HEK293 (cell line): ENCODE measurements around the gene RSPH9.

Source experiments
- CTCF ChIA-PET: fragments of 350-600 bp; formaldehyde crosslinking; extraction: SDS; loops from one replicate; lab custom pipeline; 2021; ENCODE audit warnings: antibody characterized with exemption; lab: Yijun Ruan, JAX
- POLR2A ChIA-PET: fragments of 300-600 bp; formaldehyde crosslinking; extraction: SDS; loops from one replicate; lab custom pipeline; 2020; ENCODE audit warnings: antibody characterized with exemption, inconsistent platforms; lab: Yijun Ruan, JAX
- H3K27ac ChIP-seq: fragments of 200-500 bp; sonication (Bioruptor generic); 2 replicates; pipeline ENCODE4 v1.5.1; 2014; ENCODE audit warnings: low read depth, low read length, control low read depth, inconsistent platforms; ENCODE audit errors: extremely low read depth
- H3K36me3 ChIP-seq, 2 experiments: fragments of 200-500 bp in 1 of 2; sonication (Bioruptor generic) in 1 of 2; 1 replicate in 1 of 2; 2 replicates in 1 of 2; pipeline ENCODE4 v1.5.1; 2014 to 2017; ENCODE audit warnings: inconsistent platforms in 2 of 2, low read length in 2 of 2; ENCODE audit not compliant: control insufficient read depth in 2 of 2, insufficient read depth in 1 of 2
- H3K4me1 ChIP-seq: fragments of 200-500 bp; sonication (Bioruptor generic); 2 replicates; pipeline ENCODE4 v1.5.1; 2014; ENCODE audit warnings: mild to moderate bottlenecking, low read length, inconsistent platforms; ENCODE audit not compliant: control insufficient read depth, insufficient read depth
- H3K4me3 ChIP-seq: 2 replicates; pipeline ENCODE4 v1.5.1; 2011; ENCODE audit warnings: low read depth, mild to moderate bottlenecking, control low read depth, low read length, moderate library complexity
- H3K9me3 ChIP-seq: fragments of 200-500 bp; sonication (Bioruptor generic); 2 replicates; pipeline ENCODE4 v1.5.1; 2014; ENCODE audit warnings: low read depth, low read length, inconsistent platforms; ENCODE audit not compliant: control insufficient read depth, insufficient read depth
- EGR2 ChIP-seq: fragments of 450-650 bp; formaldehyde crosslinking; IDR thresholded peaks from 2 replicates; pipeline ENCODE4 v1.5.1; 2016; ENCODE audit warnings: low read depth, missing biosample characterization, missing genetic modification characterization
- GLIS1 ChIP-seq: fragments of 450-650 bp; formaldehyde crosslinking; IDR thresholded peaks from 2 replicates; pipeline ENCODE4 v1.5.1; 2016; ENCODE audit warnings: missing biosample characterization, missing genetic modification characterization
- GLIS2 ChIP-seq: fragments of 450-650 bp; formaldehyde crosslinking; IDR thresholded peaks from 2 replicates; pipeline ENCODE4 v1.5.1; 2016; ENCODE audit warnings: missing biosample characterization, missing genetic modification characterization
- KLF1 ChIP-seq: fragments of 450-650 bp; formaldehyde crosslinking; IDR thresholded peaks from 2 replicates; pipeline ENCODE4 v1.5.1; 2016; ENCODE audit warnings: missing biosample characterization, missing genetic modification characterization
- OVOL3 ChIP-seq: fragments of 450-650 bp; formaldehyde crosslinking; IDR thresholded peaks from 2 replicates; pipeline ENCODE4 v1.5.1; 2016; ENCODE audit warnings: missing biosample characterization, missing genetic modification characterization
- YY2 ChIP-seq: fragments of 450-650 bp; formaldehyde crosslinking; IDR thresholded peaks from 2 replicates; pipeline ENCODE4 v1.5.1; 2016; ENCODE audit warnings: missing biosample characterization, missing genetic modification characterization
- ZBTB17 ChIP-seq: fragments of 450-650 bp; formaldehyde crosslinking; IDR thresholded peaks from 2 replicates; pipeline ENCODE4 v1.5.1; 2016; ENCODE audit warnings: missing biosample characterization, missing genetic modification characterization
- ZBTB20 ChIP-seq: fragments of 450-650 bp; formaldehyde crosslinking; IDR thresholded peaks from 2 replicates; pipeline ENCODE4 v1.5.1; 2016; ENCODE audit warnings: missing biosample characterization, missing genetic modification characterization
- ZFHX2 ChIP-seq: fragments of 450-650 bp; formaldehyde crosslinking; conservative IDR thresholded peaks from 2 replicates; pipeline ENCODE4 v1.5.1; 2016; ENCODE audit warnings: missing biosample characterization, missing genetic modification characterization
- ZIC2 ChIP-seq: fragments of 450-650 bp; formaldehyde crosslinking; IDR thresholded peaks from 2 replicates; pipeline ENCODE4 v1.5.1; 2016; ENCODE audit warnings: missing biosample characterization, missing genetic modification characterization
- ZNF112 ChIP-seq: fragments of 450-650 bp; formaldehyde crosslinking; IDR thresholded peaks from 2 replicates; pipeline ENCODE4 v1.5.0; 2017; ENCODE audit warnings: missing biosample characterization, missing genetic modification characterization
- ZNF302 ChIP-seq: fragments of 450-650 bp; formaldehyde crosslinking; IDR thresholded peaks from 2 replicates; pipeline ENCODE4 v1.5.1; 2016; ENCODE audit warnings: missing biosample characterization, missing genetic modification characterization, low read depth
- ZNF473 ChIP-seq: fragments of 450-650 bp; formaldehyde crosslinking; IDR thresholded peaks from 2 replicates; pipeline ENCODE4 v1.5.1; 2017; ENCODE audit warnings: missing biosample characterization, missing genetic modification characterization
- ZNF530 ChIP-seq: fragments of 450-650 bp; formaldehyde crosslinking; IDR thresholded peaks from 2 replicates; pipeline ENCODE4 v1.5.1; 2016; ENCODE audit warnings: low read depth, missing biosample characterization, missing genetic modification characterization
- ZNF621 ChIP-seq: fragments of 450-650 bp; formaldehyde crosslinking; IDR thresholded peaks from 2 replicates; pipeline ENCODE4 v1.5.1; 2017; ENCODE audit warnings: missing biosample characterization, missing genetic modification characterization
- ZNF654 ChIP-seq: fragments of 450-650 bp; formaldehyde crosslinking; IDR thresholded peaks from 2 replicates; pipeline ENCODE4 v1.5.1; 2016; ENCODE audit warnings: low read depth, missing biosample characterization, missing genetic modification characterization
- ZSCAN16 ChIP-seq: fragments of 450-650 bp; formaldehyde crosslinking; IDR thresholded peaks from 2 replicates; pipeline ENCODE4 v1.5.1; 2016; ENCODE audit warnings: missing biosample characterization, missing genetic modification characterization
- TF ChIP-seq, protein P1 (sequence below): fragments of 450-650 bp; formaldehyde crosslinking; IDR thresholded peaks from 2 replicates; pipeline ENCODE4 v1.5.1; 2016; ENCODE audit warnings: missing biosample characterization, missing genetic modification characterization
- TF ChIP-seq, protein P2 (sequence below): fragments of 450-650 bp; formaldehyde crosslinking; IDR thresholded peaks from 2 replicates; pipeline ENCODE4 v1.5.1; 2016; ENCODE audit warnings: missing biosample characterization, missing genetic modification characterization
- TF ChIP-seq, protein P3 (sequence below): fragments of 450-650 bp; formaldehyde crosslinking; IDR thresholded peaks from 2 replicates; pipeline ENCODE4 v1.5.1; 2017; ENCODE audit warnings: missing biosample characterization, missing genetic modification characterization
- TF ChIP-seq, protein P4 (sequence below): fragments of 450-650 bp; formaldehyde crosslinking; IDR thresholded peaks from 2 replicates; pipeline ENCODE4 v1.5.1; 2016; ENCODE audit warnings: missing biosample characterization, missing genetic modification characterization

RSPH9 gene

DNA sequence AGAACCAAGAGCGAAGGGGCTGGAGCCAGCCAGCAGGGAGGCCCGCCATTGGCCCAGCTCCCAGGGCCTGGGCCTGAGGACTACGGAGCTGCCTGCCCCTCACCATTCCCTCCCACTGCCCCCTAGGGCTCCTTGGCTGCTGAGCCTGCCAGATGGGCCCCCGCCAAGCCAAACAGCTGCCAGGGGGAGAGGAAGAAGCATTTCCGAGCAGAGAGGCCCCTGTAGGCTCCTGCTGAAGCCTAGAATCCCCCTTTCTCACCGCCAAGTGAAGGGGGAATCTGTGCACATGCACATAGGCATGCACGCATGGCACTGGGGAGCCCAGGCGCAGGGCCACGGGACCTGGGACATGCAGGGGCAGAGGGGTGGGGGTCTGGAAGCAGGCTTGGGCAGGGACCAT is 71.3 kb downstream of the RSPH9 start:
- CTCF ChIA-PET = interaction anchor here (0.5 to 2.0 kb wide), 2 partner anchors 48 to 54 kb away, joined by 3 to 6 read pairs; partner anchors contain the start of gene VEGFA
- H3K4me3 ChIP-seq = no peak overlapping the region
- H3K4me1 ChIP-seq = no peaks in the 10 kb centered on the region
- H3K27ac ChIP-seq = no peak overlapping the region
- TF ChIP-seq GLIS1 (peak; percentile 51; the same call in 1 of the 2 replicates), ZIC2 (peak; percentile 69), ZBTB20 (tag by site-specific recombination) (peak; percentile 32; the same call in 1 of the 2 replicates), ZNF530 (peak; percentile 69; the same call in 1 of the 2 replicates), GLIS2 (tag by site-specific recombination) (no peak)
- TF ChIP-seq, protein P1, sequence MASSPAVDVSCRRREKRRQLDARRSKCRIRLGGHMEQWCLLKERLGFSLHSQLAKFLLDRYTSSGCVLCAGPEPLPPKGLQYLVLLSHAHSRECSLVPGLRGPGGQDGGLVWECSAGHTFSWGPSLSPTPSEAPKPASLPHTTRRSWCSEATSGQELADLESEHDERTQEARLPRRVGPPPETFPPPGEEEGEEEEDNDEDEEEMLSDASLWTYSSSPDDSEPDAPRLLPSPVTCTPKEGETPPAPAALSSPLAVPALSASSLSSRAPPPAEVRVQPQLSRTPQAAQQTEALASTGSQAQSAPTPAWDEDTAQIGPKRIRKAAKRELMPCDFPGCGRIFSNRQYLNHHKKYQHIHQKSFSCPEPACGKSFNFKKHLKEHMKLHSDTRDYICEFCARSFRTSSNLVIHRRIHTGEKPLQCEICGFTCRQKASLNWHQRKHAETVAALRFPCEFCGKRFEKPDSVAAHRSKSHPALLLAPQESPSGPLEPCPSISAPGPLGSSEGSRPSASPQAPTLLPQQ (tag by site-specific recombination) = no peak
- H3K9me3 ChIP-seq = no peaks in the 10 kb centered on the region
- H3K36me3 ChIP-seq = no peaks in the 10 kb centered on the region
- POLR2A ChIA-PET = no interaction called here

DNA sequence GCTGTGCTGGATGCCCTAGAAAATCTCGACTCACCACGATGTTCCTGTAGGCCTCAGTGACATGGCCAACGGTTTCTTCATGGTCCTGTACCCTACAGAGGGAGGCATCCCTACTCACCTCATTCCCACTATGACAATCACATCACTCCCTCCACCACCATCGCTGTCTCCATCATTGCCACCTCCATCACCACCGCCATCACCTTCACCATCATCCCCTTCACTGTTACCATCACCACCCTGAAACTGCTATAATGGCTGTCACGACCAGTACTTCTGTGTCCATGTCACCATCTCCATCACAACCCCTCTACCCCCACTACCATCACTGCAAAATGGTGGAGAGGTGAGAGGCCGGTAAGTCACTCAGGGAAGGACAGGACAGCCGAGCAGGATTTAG is 72.6 kb downstream of the RSPH9 start:
- no peaks in the 10 kb centered on the region for H3K9me3 ChIP-seq
- ChIA-PET CTCF (interaction anchor here (1.0 kb wide), 1 partner anchor 357 kb away, joined by 3 read pairs; no protein-coding TSS in a partner anchor), POLR2A (no interaction called here)
- H3K4me1 ChIP-seq = no peaks in the 10 kb centered on the region
- TF ChIP-seq ZBTB17 (no peak), ZNF654 (no peak), ZNF473 (tag by site-specific recombination) (0 out of 2 replicates have a peak, but pooled peaks have one; percentile 57), YY2 (tag by site-specific recombination) (0 out of 2 replicates have a peak, but pooled peaks have one; percentile 49), ZFHX2 (tag by site-specific recombination) (no peak), ZNF112 (tag by site-specific recombination) (0 out of 2 replicates have a peak, but pooled peaks have one; percentile 21)
- TF ChIP-seq, protein P2, sequence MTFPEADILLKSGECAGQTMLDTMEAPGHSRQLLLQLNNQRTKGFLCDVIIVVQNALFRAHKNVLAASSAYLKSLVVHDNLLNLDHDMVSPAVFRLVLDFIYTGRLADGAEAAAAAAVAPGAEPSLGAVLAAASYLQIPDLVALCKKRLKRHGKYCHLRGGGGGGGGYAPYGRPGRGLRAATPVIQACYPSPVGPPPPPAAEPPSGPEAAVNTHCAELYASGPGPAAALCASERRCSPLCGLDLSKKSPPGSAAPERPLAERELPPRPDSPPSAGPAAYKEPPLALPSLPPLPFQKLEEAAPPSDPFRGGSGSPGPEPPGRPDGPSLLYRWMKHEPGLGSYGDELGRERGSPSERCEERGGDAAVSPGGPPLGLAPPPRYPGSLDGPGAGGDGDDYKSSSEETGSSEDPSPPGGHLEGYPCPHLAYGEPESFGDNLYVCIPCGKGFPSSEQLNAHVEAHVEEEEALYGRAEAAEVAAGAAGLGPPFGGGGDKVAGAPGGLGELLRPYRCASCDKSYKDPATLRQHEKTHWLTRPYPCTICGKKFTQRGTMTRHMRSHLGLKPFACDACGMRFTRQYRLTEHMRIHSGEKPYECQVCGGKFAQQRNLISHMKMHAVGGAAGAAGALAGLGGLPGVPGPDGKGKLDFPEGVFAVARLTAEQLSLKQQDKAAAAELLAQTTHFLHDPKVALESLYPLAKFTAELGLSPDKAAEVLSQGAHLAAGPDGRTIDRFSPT (tag by site-specific recombination) = no peak
- TF ChIP-seq, protein P3, sequence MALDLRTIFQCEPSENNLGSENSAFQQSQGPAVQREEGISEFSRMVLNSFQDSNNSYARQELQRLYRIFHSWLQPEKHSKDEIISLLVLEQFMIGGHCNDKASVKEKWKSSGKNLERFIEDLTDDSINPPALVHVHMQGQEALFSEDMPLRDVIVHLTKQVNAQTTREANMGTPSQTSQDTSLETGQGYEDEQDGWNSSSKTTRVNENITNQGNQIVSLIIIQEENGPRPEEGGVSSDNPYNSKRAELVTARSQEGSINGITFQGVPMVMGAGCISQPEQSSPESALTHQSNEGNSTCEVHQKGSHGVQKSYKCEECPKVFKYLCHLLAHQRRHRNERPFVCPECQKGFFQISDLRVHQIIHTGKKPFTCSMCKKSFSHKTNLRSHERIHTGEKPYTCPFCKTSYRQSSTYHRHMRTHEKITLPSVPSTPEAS = no peak
- TF ChIP-seq, protein P4, sequence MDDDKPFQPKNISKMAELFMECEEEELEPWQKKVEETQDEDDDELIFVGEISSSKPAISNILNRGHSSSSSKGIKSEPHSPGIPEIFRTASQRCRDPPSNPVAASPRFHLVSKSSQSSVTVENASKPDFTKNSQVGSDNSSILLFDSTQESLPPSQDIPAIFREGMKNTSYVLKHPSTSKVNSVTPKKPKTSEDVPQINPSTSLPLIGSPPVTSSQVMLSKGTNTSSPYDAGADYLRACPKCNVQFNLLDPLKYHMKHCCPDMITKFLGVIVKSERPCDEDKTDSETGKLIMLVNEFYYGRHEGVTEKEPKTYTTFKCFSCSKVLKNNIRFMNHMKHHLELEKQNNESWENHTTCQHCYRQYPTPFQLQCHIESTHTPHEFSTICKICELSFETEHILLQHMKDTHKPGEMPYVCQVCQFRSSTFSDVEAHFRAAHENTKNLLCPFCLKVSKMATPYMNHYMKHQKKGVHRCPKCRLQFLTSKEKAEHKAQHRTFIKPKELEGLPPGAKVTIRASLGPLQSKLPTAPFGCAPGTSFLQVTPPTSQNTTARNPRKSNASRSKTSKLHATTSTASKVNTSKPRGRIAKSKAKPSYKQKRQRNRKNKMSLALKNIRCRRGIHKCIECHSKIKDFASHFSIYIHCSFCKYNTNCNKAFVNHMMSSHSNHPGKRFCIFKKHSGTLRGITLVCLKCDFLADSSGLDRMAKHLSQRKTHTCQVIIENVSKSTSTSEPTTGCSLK (tag by site-specific recombination) = peak; percentile 64; the same call in 1 of the 2 replicates
- no peak overlapping the region for H3K27ac ChIP-seq
- no peak overlapping the region for H3K4me3 ChIP-seq
- no peaks in the 10 kb centered on the region for H3K36me3 ChIP-seq

DNA sequence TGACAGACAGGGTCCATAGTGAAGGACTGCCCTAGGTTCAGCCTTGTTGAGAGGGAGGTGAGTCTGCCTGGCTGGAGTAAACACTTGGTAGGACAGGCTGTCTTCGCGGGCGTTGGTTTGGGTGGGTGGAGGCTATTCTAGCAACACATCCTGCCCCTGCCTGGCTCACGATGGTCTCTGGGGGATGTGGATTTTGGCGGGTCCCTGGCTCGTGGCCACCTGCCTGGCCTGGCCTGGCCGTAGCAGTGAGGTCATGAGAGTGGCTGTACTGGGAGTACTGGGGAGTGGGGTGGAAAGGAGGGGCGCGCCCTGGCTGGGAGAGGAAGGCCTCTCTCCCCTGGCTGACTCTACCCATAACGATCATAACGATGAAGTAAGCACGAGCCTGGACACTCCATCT is 73.0 kb downstream of the RSPH9 start:
- TF ChIP-seq OVOL3 (tag by site-specific recombination) = no peak
- TF ChIP-seq ZNF302 = no peak
- peak; percentile 83; the same call in 1 of the 2 replicates for TF ChIP-seq ZFHX2 (tag by site-specific recombination)
- peak; percentile 82 for TF ChIP-seq EGR2 (tag by site-specific recombination)
- TF ChIP-seq KLF1 (tag by site-specific recombination) = peak; percentile 25; the same call in 1 of the 2 replicates
- TF ChIP-seq ZNF621 (tag by site-specific recombination) = no peak
- TF ChIP-seq ZNF530 = no peak
- TF ChIP-seq ZSCAN16 = no peak
- Histone ChIP-seq H3K36me3 (no peaks in the 10 kb centered on the region), H3K4me3 (no peak overlapping the region), H3K27ac (no peak overlapping the region), H3K9me3 (no peaks in the 10 kb centered on the region), H3K4me1 (no peaks in the 10 kb centered on the region)
- ChIA-PET CTCF (interaction anchor here (1.0 to 2.4 kb wide), 2 partner anchors 52 to 357 kb away, joined by 3 to 7 read pairs; partner anchors contain the start of gene VEGFA), POLR2A (no interaction called here)
